Right lobe of liver (tissue), 6 donors: ENCODE results near the gene DEDD. TPM values are rescaled to one million over a fixed set of nuclear protein-coding genes. Genes with fewer than 3 reads are reported as not detected.

Source experiments
- ATAC-seq, 4 donors: fragments of 200-7000 bp; cut with Tn5 transposase; one replicate each; pipeline ENCODE4 v1.9.1; 2020; ENCODE audit warnings: mild to moderate bottlenecking in 4 of 4, moderate library complexity in 4 of 4
- DNase-seq, 3 donors: peaks; one replicate each; pipeline ENCODE4 v3.0.0-alpha.2; 2020
- H3K27ac ChIP-seq, 3 donors: fragments of 200-600 bp; one replicate each; pipeline ENCODE4 v1.8.0; 2022
- H3K27me3 ChIP-seq, 2 donors: fragments of 200-600 bp; one replicate each; pipeline ENCODE4 v1.8.0; 2022
- H3K36me3 ChIP-seq, 4 donors: fragments of 200-600 bp; sonication (generic) in 1 of 4; one replicate each; pipeline versions ENCODE4 v1.5.1 to v1.8.0; 2017 to 2022; ENCODE audit warnings: control low read depth in 1 of 4
- H3K4me1 ChIP-seq, 4 donors: fragments of 200-600 bp; sonication (generic) in 1 of 4; one replicate each; pipeline versions ENCODE4 v1.5.1 to v1.8.0; 2017 to 2022; ENCODE audit warnings: control low read depth in 1 of 4
- H3K4me3 ChIP-seq, 3 donors: fragments of 200-600 bp; one replicate each; pipeline ENCODE4 v1.8.0; 2022
- H3K9me3 ChIP-seq, 4 donors: fragments of 200-600 bp; sonication (generic) in 1 of 4; one replicate each; pipeline versions ENCODE4 v1.5.1 to v1.8.0; 2017 to 2022; ENCODE audit warnings: control low read depth in 1 of 4
- CTCF ChIP-seq, 4 donors: fragments of 200-600 bp in 3 of 4; fragments of 450-650 bp in 1 of 4; IDR thresholded peaks; one replicate each; pipeline versions ENCODE4 v1.5.1 to v1.8.0; 2016 to 2022; ENCODE audit warnings: antibody characterized with exemption in 4 of 4, mild to moderate bottlenecking in 2 of 4
- POLR2A ChIP-seq: fragments of 450-650 bp; IDR thresholded peaks from one replicate; pipeline ENCODE4 v1.6.1; 2017; ENCODE audit warnings: antibody characterized with exemption, mild to moderate bottlenecking
- WGBS: methylation state at CpG from one replicate; pipeline ENCODE4 v1.1.6; 2018; ENCODE audit warnings: low coverage, low lambda C conversion rate; ENCODE audit not compliant: insufficient coverage; ENCODE audit errors: missing lambda C conversion rate; 5-methylcytosine and 5-hydroxymethylcytosine counted together
- intact Hi-C, 2 donors: fragments of 100-400 bp; cut with DNase I; formaldehyde crosslinking; loops; one replicate each; pipeline versions ENCODE4 v1.11.2 to v1.14.1; 2022
- total RNA-seq, 6 experiments: library from RNA; depleted of rRNA in 2 of 6; stranded (reverse); fragments of >200 nt in 2 of 6; fragmentation: NEBNext Ultra II Directional in 3 of 6; extraction: Animal tissue kit (Norgen Biotek cat#: 25700) in 3 of 6; gene quantifications; one replicate each; pipeline versions ENCODE4 v1.1.0 to v1.2.4, GENCODE V29; 2016 to 2023
- donor health status: DM: no; HTN: yes; CAD: no.
- donor health status: DM: no; HTN: no; CAD: no.
- donor health status: DM: no; HTN: no; CAD: no.
- donor health status: DM: no; HTN: yes; CAD: no.
- donor health status: DM: no; HTN: yes; CAD: no.

The DEDD gene
- total RNA-seq, 6 experiments from 2014 or later, result 13.8 to 22.0 (median 16.6) TPM

- no peaks in the 10 kb centered on the region for H3K9me3 ChIP-seq
- H3K27ac ChIP-seq, result no peak overlapping the region
- intact Hi-C loops, result no loop called here
- ATAC-seq (no peak), DNase-seq (peak in 2 of 3 donors; percentile 14 to 46)
- H3K36me3 ChIP-seq, result peaks cover 0 to 40% (median 14%) of the 10 kb centered on the region in 4 donors
- peaks cover 0 to 24% (median 7%) of the 10 kb centered on the region in 4 donors for H3K4me1 ChIP-seq
- H3K27me3 ChIP-seq, result no peaks in the 10 kb centered on the region
- TF ChIP-seq CTCF (IDR thresholded peaks at IDR 0.05) (no peak), POLR2A (no peak)
- 96% methylated on average over 4 of the region's 11 CpGs for WGBS
- H3K4me3 ChIP-seq, result no peak overlapping the region
Measured at GRCh38 chr1:161174911-161175310, 42.4 kb upstream of the DEDD start.

- H3K36me3 ChIP-seq, result peaks cover 0 to 40% (median 14%) of the 10 kb centered on the region in 4 donors
- intact Hi-C loops, result no loop called here
- WGBS, result 93% methylated on average over 6 of the region's 11 CpGs
- no peak overlapping the region for H3K4me3 ChIP-seq
- ATAC-seq (no peak), DNase-seq (peak in 2 of 3 donors; percentile 6 to 20)
- no peaks in the 10 kb centered on the region for H3K9me3 ChIP-seq
- peaks cover 0 to 24% (median 7%) of the 10 kb centered on the region in 4 donors for H3K4me1 ChIP-seq
- TF ChIP-seq CTCF (IDR thresholded peaks at IDR 0.05) (no peak), POLR2A (no peak)
- no peaks in the 10 kb centered on the region for H3K27me3 ChIP-seq
- H3K27ac ChIP-seq, result no peak overlapping the region
Measured at GRCh38 chr1:161173711-161174110, 41.2 kb upstream of the DEDD start.

GRCh38 chr1:161172776-161173376, 40.4 kb upstream of the DEDD start:
- H3K4me3 ChIP-seq, result no peak overlapping the region
- H3K4me1 ChIP-seq, result peaks cover 0 to 17% (median 5%) of the 10 kb centered on the region in 4 donors
- no peaks in the 10 kb centered on the region for H3K27me3 ChIP-seq
- H3K27ac ChIP-seq, result no peak overlapping the region
- ATAC-seq, result no peak
- peak in 2 of 3 donors; percentile 15 to 30 for DNase-seq
- intact Hi-C loops, result no loop called here
- TF ChIP-seq POLR2A, result no peak
- TF ChIP-seq CTCF (IDR thresholded peaks at IDR 0.05), result no peak
- H3K36me3 ChIP-seq, result peaks cover 0 to 40% (median 14%) of the 10 kb centered on the region in 4 donors
- WGBS, result 33% methylated on average over 4 of the region's 4 CpGs
- H3K9me3 ChIP-seq, result no peaks in the 10 kb centered on the region

- H3K9me3 ChIP-seq, result no peaks in the 10 kb centered on the region
- H3K27me3 ChIP-seq, result no peaks in the 10 kb centered on the region
- DNase-seq, result peak in 1 of 3 donors; percentile 3
- no peak overlapping the region for H3K27ac ChIP-seq
- ATAC-seq, result no peak
- H3K4me1 ChIP-seq, result peaks cover 0 to 15% (median 5%) of the 10 kb centered on the region in 4 donors
- TF ChIP-seq POLR2A, result no peak
- TF ChIP-seq CTCF (IDR thresholded peaks at IDR 0.05), result no peak
- 44% methylated on average over 1 of the region's 1 CpG for WGBS
- no peak overlapping the region for H3K4me3 ChIP-seq
- H3K36me3 ChIP-seq, result peaks cover 0 to 40% (median 14%) of the 10 kb centered on the region in 4 donors
- intact Hi-C loops, result no loop called here
Measured at GRCh38 chr1:161172349-161172748, 39.9 kb upstream of the DEDD start.
